SK-N-DZ (cell line): ENCODE data around the gene PI4KB.
A peak's percentile ranks its signal among the peaks of the same experiment; 100 is the strongest.

Source experiments
- DNase-seq: peaks from one replicate; pipeline ENCODE4 v3.0.0-alpha.2; 2015; ENCODE audit warnings: low spot score

Gene PI4KB

GRCh38 chr1:151346769-151347522, 19.7 kb upstream of the PI4KB start, which contains the start of gene RFX5:
Gene RFX5 (minus strand): TSS chr1:151347252. CDS start chr1:151346320, 932 bp downstream.
- DNase-seq = peak; percentile 99

- no peak for DNase-seq
These were observed 19.0 kb upstream of the PI4KB start for GRCh38 chr1:151346082-151346768.

GRCh38 chr1:151344291-151344690, 17.1 kb upstream of the PI4KB start:
- no peak for DNase-seq

GRCh38 chr1:151343587-151343986, 16.4 kb upstream of the PI4KB start:
- no peak for DNase-seq

- DNase-seq = no peak
These were observed 15.4 kb upstream of the PI4KB start for GRCh38 chr1:151342569-151342968.

- no peak for DNase-seq
These were observed 14.8 kb upstream of the PI4KB start for GRCh38 chr1:151342021-151342420.

- peak; percentile 86 for DNase-seq
These were observed 13.9 kb upstream of the PI4KB start for GRCh38 chr1:151340870-151341754.

- no peak for DNase-seq
These were observed 9.3 kb upstream of the PI4KB start for GRCh38 chr1:151336556-151336955.

- no peak for DNase-seq
These were observed 7.6 kb upstream of the PI4KB start for GRCh38 chr1:151334822-151335221.

- DNase-seq = no peak
These were observed 873 bp upstream of the PI4KB start for GRCh38 chr1:151327903-151328674.

- peak; percentile 56 for DNase-seq
These were observed 495 bp downstream of the PI4KB start for GRCh38 chr1:151326619-151327222.

GRCh38 chr1:151325646-151326429, 1.4 kb downstream of the PI4KB start:
- DNase-seq = no peak

GRCh38 chr1:151325231-151325630, 2.0 kb downstream of the PI4KB start:
- no peak for DNase-seq

- DNase-seq = no peak
These were observed 2.8 kb downstream of the PI4KB start for GRCh38 chr1:151324390-151324930.

- no peak for DNase-seq
These were observed 8.2 kb downstream of the PI4KB start for GRCh38 chr1:151318975-151319374.

- no peak for DNase-seq
These were observed 11.5 kb downstream of the PI4KB start for GRCh38 chr1:151315565-151316235.

GRCh38 chr1:151314137-151314875, 12.9 kb downstream of the PI4KB start:
- DNase-seq = no peak

- no peak for DNase-seq
These were observed 13.7 kb downstream of the PI4KB start for GRCh38 chr1:151313501-151313900.
